BJ (cell line): ENCODE data around the gene FADD. TPM values are rescaled to one million over a fixed set of nuclear protein-coding genes. Genes with fewer than 3 reads are reported as not detected.

Source experiments
- CTCF ChIA-PET: fragments of 350-600 bp; formaldehyde crosslinking; extraction: SDS; loops from one replicate; lab custom pipeline; 2021; ENCODE audit warnings: antibody characterized with exemption, inconsistent platforms; lab: Yijun Ruan, JAX
- POLR2A ChIA-PET: fragments of 300-600 bp; sonication (Branson Sonifier 250); formaldehyde crosslinking; extraction: SDS; loops from one replicate; lab custom pipeline; 2021; ENCODE audit warnings: antibody characterized with exemption; lab: Charles Lee
- DNase-seq: peaks from one replicate; pipeline ENCODE4 v3.0.0-alpha.2; 2011; ENCODE audit warnings: low read depth
- H3K27me3 ChIP-seq: 2 replicates; pipeline ENCODE4 v1.6.0; 2011; ENCODE audit warnings: low read length; ENCODE audit not compliant: control insufficient read depth, insufficient read depth
- H3K36me3 ChIP-seq: 2 replicates; pipeline ENCODE4 v1.5.1; 2011; ENCODE audit warnings: low read length; ENCODE audit not compliant: control insufficient read depth, insufficient read depth
- H3K4me3 ChIP-seq: 2 replicates; pipeline ENCODE4 v1.5.1; 2011; ENCODE audit warnings: low read depth, mild to moderate bottlenecking, control low read depth, low read length
- polyA plus RNA-seq: library from polyadenylated mRNA; depleted of rRNA; stranded (reverse); fragments of >200 nt; gene quantifications from 2 replicates; pipeline ENCODE4 v1.2.3, GENCODE V29; 2011
- TF ChIP-seq, protein P1 (sequence below): IDR thresholded peaks from 2 replicates; pipeline ENCODE4 v1.5.1; 2011; ENCODE audit warnings: low read depth, mild to moderate bottlenecking, control low read depth, inconsistent platforms, low read length, moderate library complexity; ENCODE audit not compliant: insufficient read depth

Gene FADD
- polyA plus RNA-seq, 1 experiment, result 41.3 TPM

DNA sequence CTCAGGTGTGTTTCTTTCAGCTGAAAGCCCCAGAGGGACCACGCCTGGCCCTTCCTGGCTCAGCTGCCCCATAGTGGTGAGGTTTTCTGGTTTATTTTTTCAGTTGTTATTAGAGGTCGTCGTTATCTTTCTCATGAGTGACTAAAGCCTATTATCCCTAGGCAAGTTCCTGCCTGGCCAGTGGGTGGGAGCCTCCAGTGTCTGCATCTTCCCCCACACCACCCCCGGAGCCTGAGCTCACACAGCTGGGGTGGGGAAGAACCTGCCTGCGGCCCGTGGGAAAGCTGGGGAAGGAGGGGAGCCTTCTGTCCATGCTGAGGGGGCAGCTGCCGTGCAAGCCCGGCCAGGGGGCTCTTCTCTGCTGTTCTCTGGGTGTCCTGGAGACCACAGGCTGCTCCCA, 43.1 kb downstream of the FADD start:
- POLR2A ChIA-PET, result no interaction called here
- Histone ChIP-seq H3K27me3 (no peaks in the 10 kb centered on the region; the same call in 1 of the 2 replicates), H3K36me3 (no peaks in the 10 kb centered on the region), H3K4me3 (no peak overlapping the region)
- TF ChIP-seq, protein P1, sequence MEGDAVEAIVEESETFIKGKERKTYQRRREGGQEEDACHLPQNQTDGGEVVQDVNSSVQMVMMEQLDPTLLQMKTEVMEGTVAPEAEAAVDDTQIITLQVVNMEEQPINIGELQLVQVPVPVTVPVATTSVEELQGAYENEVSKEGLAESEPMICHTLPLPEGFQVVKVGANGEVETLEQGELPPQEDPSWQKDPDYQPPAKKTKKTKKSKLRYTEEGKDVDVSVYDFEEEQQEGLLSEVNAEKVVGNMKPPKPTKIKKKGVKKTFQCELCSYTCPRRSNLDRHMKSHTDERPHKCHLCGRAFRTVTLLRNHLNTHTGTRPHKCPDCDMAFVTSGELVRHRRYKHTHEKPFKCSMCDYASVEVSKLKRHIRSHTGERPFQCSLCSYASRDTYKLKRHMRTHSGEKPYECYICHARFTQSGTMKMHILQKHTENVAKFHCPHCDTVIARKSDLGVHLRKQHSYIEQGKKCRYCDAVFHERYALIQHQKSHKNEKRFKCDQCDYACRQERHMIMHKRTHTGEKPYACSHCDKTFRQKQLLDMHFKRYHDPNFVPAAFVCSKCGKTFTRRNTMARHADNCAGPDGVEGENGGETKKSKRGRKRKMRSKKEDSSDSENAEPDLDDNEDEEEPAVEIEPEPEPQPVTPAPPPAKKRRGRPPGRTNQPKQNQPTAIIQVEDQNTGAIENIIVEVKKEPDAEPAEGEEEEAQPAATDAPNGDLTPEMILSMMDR, result no peak
- DNase-seq, result no peak
- CTCF ChIA-PET, result no interaction called here

DNA sequence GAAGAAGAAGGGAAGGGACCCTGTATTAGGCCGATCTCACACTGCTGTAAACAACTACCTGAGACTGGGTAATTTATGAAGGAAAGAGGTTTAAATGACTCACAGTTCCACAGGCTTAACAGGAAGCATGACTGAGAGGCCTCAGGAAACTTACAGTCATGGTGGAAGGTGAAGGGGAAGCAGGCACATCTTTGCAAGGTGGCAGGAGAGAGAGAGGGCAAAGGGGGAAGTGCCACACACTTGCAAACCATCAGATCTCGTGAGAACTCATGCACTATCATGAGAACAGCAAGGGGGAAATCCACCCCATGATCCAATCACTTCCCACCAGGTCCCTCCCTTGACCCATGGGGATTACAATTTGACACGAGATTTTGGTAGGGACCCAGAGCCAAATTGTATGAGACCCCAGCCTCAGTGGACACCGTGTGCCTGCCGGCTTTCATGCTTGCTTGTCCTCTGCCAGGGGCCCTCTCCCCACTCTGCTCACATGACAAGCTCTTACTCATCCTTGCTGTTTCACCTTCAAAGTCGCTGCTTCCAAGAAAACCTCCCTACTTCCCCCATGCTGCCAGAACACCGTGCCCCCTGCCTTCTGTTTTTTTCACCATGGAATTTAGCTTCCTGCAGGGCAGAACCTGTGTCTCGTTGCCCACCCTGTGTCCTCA, 44.1 kb downstream of the FADD start:
- Histone ChIP-seq H3K4me3 (no peak overlapping the region), H3K27me3 (no peaks in the 10 kb centered on the region; the same call in 1 of the 2 replicates), H3K36me3 (no peaks in the 10 kb centered on the region)
- TF ChIP-seq, protein P1, result no peak
- ChIA-PET CTCF (interaction anchor here (0.6 kb wide), 1 partner anchor 33 kb away, joined by 3 read pairs; no protein-coding TSS in a partner anchor), POLR2A (no interaction called here)
- no peak for DNase-seq

DNA sequence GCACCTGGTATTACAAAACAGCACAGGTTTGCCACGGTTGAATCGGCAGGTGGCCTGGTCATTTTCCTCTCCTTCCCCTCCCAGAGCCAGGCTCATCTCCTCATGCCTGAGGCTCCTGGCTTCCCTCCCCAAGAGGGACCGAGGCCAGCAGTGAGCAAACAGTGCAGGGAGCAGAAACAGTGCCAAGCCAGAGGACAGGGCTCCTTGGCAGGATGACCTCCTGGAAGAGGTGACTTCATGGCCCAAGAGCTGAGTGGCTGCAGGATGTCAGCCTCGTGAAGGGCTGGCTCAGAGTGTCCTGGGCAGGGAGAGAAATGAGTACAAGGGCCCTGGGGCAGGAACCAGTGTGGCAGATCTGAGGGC, 44.6 kb downstream of the FADD start:
- ChIA-PET POLR2A (no interaction called here), CTCF (no interaction called here)
- TF ChIP-seq, protein P1, result no peak
- Histone ChIP-seq H3K27me3 (no peaks in the 10 kb centered on the region; the same call in 1 of the 2 replicates), H3K4me3 (no peak overlapping the region), H3K36me3 (no peaks in the 10 kb centered on the region)
- no peak for DNase-seq

DNA sequence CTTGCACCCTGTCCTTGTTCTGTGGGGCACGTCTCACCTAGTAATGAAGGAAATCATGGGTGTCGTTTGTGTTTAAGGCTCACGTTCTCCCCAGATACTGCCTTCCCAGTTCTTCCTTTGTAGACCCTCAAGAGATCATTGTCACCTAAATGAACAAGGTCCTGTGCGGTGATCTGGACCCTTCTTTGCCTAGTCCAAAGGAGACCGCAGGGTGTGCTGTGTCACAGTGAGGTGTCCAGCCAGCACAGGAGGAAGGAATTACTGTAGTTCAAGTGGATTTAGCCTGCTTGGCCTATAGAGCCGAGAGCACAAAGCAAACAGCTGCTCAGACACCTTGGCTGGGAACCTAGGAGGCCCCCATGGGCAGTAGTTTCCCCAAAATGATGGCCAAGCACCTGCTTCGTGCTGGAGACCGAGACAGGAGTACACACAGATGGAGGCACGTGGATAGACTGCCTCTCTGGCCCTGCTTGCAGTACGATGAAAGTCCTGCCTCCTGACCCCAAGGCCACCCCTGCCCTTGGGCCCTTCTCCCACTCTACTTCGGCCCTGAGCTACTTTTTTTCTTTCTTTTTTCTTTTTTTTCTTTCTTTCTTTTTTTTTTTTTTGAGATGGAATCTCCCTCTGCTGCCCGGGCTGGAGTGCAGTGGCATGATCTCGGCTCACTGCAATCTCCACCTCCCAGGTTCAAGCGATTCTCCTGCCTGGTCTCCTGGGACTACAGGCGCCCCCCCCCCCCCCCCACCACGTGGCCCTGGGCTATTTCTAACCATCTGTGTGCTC, 48.0 kb downstream of the FADD start:
- Histone ChIP-seq H3K36me3 (no peaks in the 10 kb centered on the region), H3K27me3 (peaks cover 1% of the 10 kb centered on the region), H3K4me3 (no peak overlapping the region)
- POLR2A ChIA-PET, result no interaction called here
- CTCF ChIA-PET, result interaction anchor here (0.7 kb wide), 1 partner anchor 9 kb away, joined by 3 read pairs; no protein-coding TSS in a partner anchor
- DNase-seq, result no peak
- TF ChIP-seq, protein P1, result no peak

DNA sequence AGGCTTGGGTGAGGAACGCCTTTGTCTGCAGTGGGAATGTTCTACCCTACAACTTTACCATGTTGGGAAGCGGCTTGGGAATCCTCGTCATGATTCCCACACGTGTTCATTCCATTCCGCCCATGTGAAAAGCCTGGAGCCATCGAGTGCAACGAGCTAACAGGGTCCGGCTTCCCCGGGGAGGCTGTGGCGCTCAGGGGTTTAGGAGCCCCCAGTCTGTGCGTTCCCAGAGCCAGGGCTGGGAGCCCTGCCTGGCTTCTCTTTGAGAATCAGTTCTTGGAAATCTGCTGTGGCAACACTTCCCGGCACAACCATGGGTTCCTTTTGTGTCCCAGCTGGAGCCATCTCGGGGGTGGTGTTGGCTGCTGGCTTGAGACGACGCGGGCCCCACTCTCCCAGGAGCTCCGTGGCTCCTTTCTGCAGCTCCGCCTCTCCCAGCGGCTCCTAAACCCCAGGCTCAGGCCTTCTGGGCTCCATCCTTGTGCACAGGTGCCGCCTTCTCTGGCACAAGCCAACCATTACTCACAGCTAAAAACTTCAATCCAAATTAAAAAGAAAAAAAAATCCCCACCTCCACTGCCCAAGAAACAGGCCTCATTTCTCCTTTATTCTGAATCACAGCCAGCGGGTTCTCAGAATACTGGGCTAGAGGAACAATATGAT, 48.7 kb downstream of the FADD start:
- TF ChIP-seq, protein P1, result no peak
- Histone ChIP-seq H3K36me3 (no peaks in the 10 kb centered on the region), H3K4me3 (no peak overlapping the region), H3K27me3 (peaks cover 1% of the 10 kb centered on the region)
- ChIA-PET POLR2A (no interaction called here), CTCF (interaction anchor here (0.7 kb wide), 1 partner anchor 9 kb away, joined by 3 read pairs; no protein-coding TSS in a partner anchor)
- no peak for DNase-seq
